Mesenchymal stem cell (in vitro differentiated cells and primary cell): ENCODE results near the gene RBM20.
"Not testable (repeated sequence)": the region's sequence is repeated elsewhere in the genome, so short reads cannot be mapped to it uniquely, and the experiment has no call there.

Experiments
- DNase-seq: peaks from one replicate; pipeline ENCODE4 v3.0.0-alpha.2; 2013
- H2AFZ ChIP-seq: one replicate; pipeline ENCODE4 v1.6.1; 2013; ENCODE audit warnings: low read depth, mild to moderate bottlenecking, control low read depth, inconsistent platforms, low read length, moderate library complexity
- H2AK5ac ChIP-seq: 2 replicates; pipeline ENCODE4 v1.6.1; 2013; ENCODE audit warnings: low read length, moderate library complexity, mild to moderate bottlenecking, inconsistent platforms; ENCODE audit not compliant: severe bottlenecking
- H2BK120ac ChIP-seq: one replicate; pipeline ENCODE4 v1.6.1; 2013; ENCODE audit warnings: low read depth, mild to moderate bottlenecking, inconsistent platforms, low read length, moderate library complexity
- H2BK12ac ChIP-seq, 2 experiments: one replicate each; pipeline ENCODE4 v1.6.1; 2013; ENCODE audit warnings: inconsistent platforms in 2 of 2, low read length in 2 of 2, mild to moderate bottlenecking in 2 of 2, moderate library complexity in 2 of 2, control low read depth in 1 of 2
- H2BK15ac ChIP-seq: one replicate; pipeline ENCODE4 v1.6.1; 2013; ENCODE audit warnings: mild to moderate bottlenecking, low read depth, inconsistent platforms; ENCODE audit not compliant: poor library complexity, severe bottlenecking
- H2BK5ac ChIP-seq: 2 replicates; pipeline ENCODE4 v1.6.1; 2013; ENCODE audit warnings: low read depth, mild to moderate bottlenecking, low read length, control low read depth, inconsistent platforms; ENCODE audit not compliant: poor library complexity, severe bottlenecking
- H3K14ac ChIP-seq, 2 experiments: one replicate each; pipeline ENCODE4 v1.6.1; 2013; ENCODE audit warnings: inconsistent platforms in 2 of 2, low read length in 2 of 2, control low read depth in 1 of 2, mild to moderate bottlenecking in 1 of 2, moderate library complexity in 1 of 2
- H3K18ac ChIP-seq, 2 experiments: one replicate each; pipeline ENCODE4 v1.6.1; 2013; ENCODE audit warnings: inconsistent platforms in 2 of 2, low read length in 2 of 2, control low read depth in 1 of 2, low read depth in 1 of 2, mild to moderate bottlenecking in 1 of 2
- H3K23ac ChIP-seq, 2 experiments: one replicate each; pipeline ENCODE4 v1.6.1; 2013; ENCODE audit warnings: inconsistent platforms in 2 of 2, low read length in 2 of 2, mild to moderate bottlenecking in 2 of 2, moderate library complexity in 2 of 2, control low read depth in 1 of 2
- H3K27ac ChIP-seq: 2 replicates; pipeline ENCODE4 v1.5.1; 2013; ENCODE audit warnings: mild to moderate bottlenecking, moderate library complexity, low read length, control low read depth, inconsistent platforms; ENCODE audit not compliant: poor library complexity, severe bottlenecking
- H3K27me3 ChIP-seq, 2 experiments: 2 replicates each; pipeline versions ENCODE4 v1.6.1 to v1.7.0; 2013; ENCODE audit warnings: low read length in 2 of 2, mild to moderate bottlenecking in 2 of 2, moderate library complexity in 2 of 2, control low read depth in 1 of 2, inconsistent platforms in 1 of 2; ENCODE audit not compliant: control insufficient read depth in 1 of 2, insufficient read depth in 1 of 2
- H3K36me3 ChIP-seq, 2 experiments: 2 replicates each; pipeline versions ENCODE4 v1.6.1 to v1.7.0; 2013; ENCODE audit warnings: low read length in 2 of 2, control low read depth in 1 of 2, inconsistent platforms in 1 of 2, low read depth in 1 of 2, mild to moderate bottlenecking in 1 of 2; ENCODE audit not compliant: insufficient read depth in 2 of 2, control insufficient read depth in 1 of 2
- H3K4ac ChIP-seq, 2 experiments: one replicate each; pipeline ENCODE4 v1.6.1; 2013; ENCODE audit warnings: inconsistent platforms in 2 of 2, low read length in 2 of 2, mild to moderate bottlenecking in 2 of 2, moderate library complexity in 2 of 2, control low read depth in 1 of 2, low read depth in 1 of 2
- H3K4me1 ChIP-seq: 2 replicates; pipeline ENCODE4 v1.6.1; 2013; ENCODE audit warnings: low read depth, low read length, control low read depth; ENCODE audit not compliant: control insufficient read depth, insufficient read depth
- H3K4me2 ChIP-seq: 2 replicates; pipeline ENCODE4 v1.6.1; 2013; ENCODE audit warnings: low read length, mild to moderate bottlenecking, inconsistent platforms; ENCODE audit not compliant: poor library complexity, severe bottlenecking
- H3K4me3 ChIP-seq, 2 experiments: 2 replicates each; pipeline versions ENCODE4 v1.5.1 to v1.7.0; 2013; ENCODE audit warnings: low read length in 2 of 2, mild to moderate bottlenecking in 2 of 2, control low read depth in 1 of 2, low read depth in 1 of 2; ENCODE audit not compliant: insufficient read depth in 1 of 2
- H3K79me1 ChIP-seq: replicated peaks from 2 replicates; pipeline ENCODE4 v1.6.1; 2013; ENCODE audit warnings: mild to moderate bottlenecking, control low read depth, low read length, inconsistent platforms; ENCODE audit not compliant: poor library complexity, severe bottlenecking
- H3K9ac ChIP-seq: 2 replicates; pipeline ENCODE4 v1.7.0; 2013; ENCODE audit warnings: mild to moderate bottlenecking, low read length, moderate library complexity
- H3K9me3 ChIP-seq: 2 replicates; pipeline ENCODE4 v1.7.0; 2013; ENCODE audit warnings: mild to moderate bottlenecking, low read length; ENCODE audit not compliant: control insufficient read depth
- H4K8ac ChIP-seq: one replicate; pipeline ENCODE4 v1.6.1; 2013; ENCODE audit warnings: inconsistent platforms, mild to moderate bottlenecking, low read length, moderate library complexity
- H4K91ac ChIP-seq: one replicate; pipeline ENCODE4 v1.6.1; 2013; ENCODE audit warnings: mild to moderate bottlenecking, low read length, inconsistent platforms
- WGBS: methylation state at CpG from one replicate; pipeline ENCODE4 v1.1.7; 2013; ENCODE audit warnings: mixed read lengths; 5-methylcytosine and 5-hydroxymethylcytosine counted together

RBM20 gene

GRCh38 chr10:110666259-110666658 lies 22.1 kb downstream of the RBM20 start:
- H3K18ac ChIP-seq, H3K9ac ChIP-seq, DNase-seq, H4K8ac ChIP-seq, H2AK5ac ChIP-seq, H3K9me3 ChIP-seq, H3K27ac ChIP-seq, H3K4ac ChIP-seq, H3K14ac ChIP-seq, H3K79me1 ChIP-seq, H2AFZ ChIP-seq, H2BK5ac ChIP-seq, H3K4me3 ChIP-seq, H2BK15ac ChIP-seq, H3K4me1 ChIP-seq, H4K91ac ChIP-seq, H3K36me3 ChIP-seq, H2BK120ac ChIP-seq, H2BK12ac ChIP-seq, H3K4me2 ChIP-seq, H3K23ac ChIP-seq: not testable (repeated sequence)
- H3K27me3 ChIP-seq: peaks cover 0 to 35% of the 10 kb centered on the region in 2 experiments
- WGBS: 75% methylated on average over 1 of the region's 2 CpGs

- Histone ChIP-seq H3K4me1 (peaks cover 3% of the 10 kb centered on the region), H3K18ac (no peak overlapping the region), H3K9me3 (no peaks in the 10 kb centered on the region), H2AFZ (no peak overlapping the region), H2BK5ac (no peak overlapping the region), H3K4me3 (no peak overlapping the region), H4K91ac (no peak overlapping the region), H2BK12ac (no peak overlapping the region), H4K8ac (no peak overlapping the region), H3K27me3 (peaks cover 0 to 39% of the 10 kb centered on the region in 2 experiments), H3K27ac (no peak overlapping the region), H3K4ac (no peak overlapping the region), H3K23ac (no peak overlapping the region), H2AK5ac (peak overlapping the region; percentile 1), H3K4me2 (no peak overlapping the region), H2BK15ac (no peak overlapping the region), H3K36me3 (no peaks in the 10 kb centered on the region), H2BK120ac (no peak overlapping the region), H3K14ac (no peak overlapping the region), H3K79me1 (no peaks in the 10 kb centered on the region), H3K9ac (no peak overlapping the region)
- DNase-seq: no peak
- 95% methylated on average over 3 of the region's 3 CpGs for WGBS
These were observed 22.5 kb downstream of the RBM20 start for GRCh38 chr10:110666673-110667072.

- Histone ChIP-seq H2BK5ac (no peak overlapping the region), H2BK15ac (peak overlapping the region; percentile 84)
- WGBS: 58% methylated on average over 8 of the region's 9 CpGs
These were observed 23.6 kb downstream of the RBM20 start for GRCh38 chr10:110667620-110668343.

GRCh38 chr10:110668443-110668842 lies 24.3 kb downstream of the RBM20 start:
- Histone ChIP-seq H3K9me3 (no peaks in the 10 kb centered on the region), H3K27ac (no peak overlapping the region), H3K79me1 (no peaks in the 10 kb centered on the region), H3K4me3 (no peak overlapping the region), H3K9ac (no peak overlapping the region), H3K4me2 (no peak overlapping the region), H4K8ac (no peak overlapping the region), H3K27me3 (peaks cover 0 to 47% of the 10 kb centered on the region in 2 experiments), H2AK5ac (no peak overlapping the region), H3K36me3 (no peaks in the 10 kb centered on the region), H2BK15ac (no peak overlapping the region), H3K4ac (no peak overlapping the region), H3K18ac (no peak overlapping the region), H3K23ac (no peak overlapping the region), H2AFZ (no peak overlapping the region), H2BK120ac (no peak overlapping the region), H3K4me1 (peaks cover 3% of the 10 kb centered on the region), H3K14ac (no peak overlapping the region), H4K91ac (no peak overlapping the region), H2BK12ac (no peak overlapping the region), H2BK5ac (no peak overlapping the region)
- WGBS: 46% methylated on average over 4 of the region's 5 CpGs
- DNase-seq: no peak

More at GRCh38 chr10:110667620-110668343, 23.6 kb downstream of the RBM20 start:
- Histone ChIP-seq H3K23ac (no peak overlapping the region), H3K18ac (no peak overlapping the region), H3K4me3 (no peak overlapping the region), H3K79me1 (no peaks in the 10 kb centered on the region), H3K36me3 (no peaks in the 10 kb centered on the region), H3K4me1 (peaks cover 3% of the 10 kb centered on the region), H2AK5ac (no peak overlapping the region), H3K9ac (no peak overlapping the region), H3K4me2 (no peak overlapping the region), H2BK12ac (no peak overlapping the region), H3K9me3 (no peaks in the 10 kb centered on the region), H3K27me3 (peaks cover 0 to 46% of the 10 kb centered on the region in 2 experiments), H3K14ac (no peak overlapping the region), H2AFZ (no peak overlapping the region), H4K8ac (no peak overlapping the region), H4K91ac (peak overlapping the region; percentile 58), H3K27ac (no peak overlapping the region), H2BK120ac (no peak overlapping the region), H3K4ac (no peak overlapping the region)
- DNase-seq: no peak
